ENCODE data around the gene SERTAD2. TPM values are rescaled to one million over a fixed set of nuclear protein-coding genes. Genes with fewer than 3 reads are reported as not detected.

Gene SERTAD2
- total and polyA plus RNA-seq, 2 experiments from 2014 or later, result 6.2 to 6.4 TPM

DNA sequence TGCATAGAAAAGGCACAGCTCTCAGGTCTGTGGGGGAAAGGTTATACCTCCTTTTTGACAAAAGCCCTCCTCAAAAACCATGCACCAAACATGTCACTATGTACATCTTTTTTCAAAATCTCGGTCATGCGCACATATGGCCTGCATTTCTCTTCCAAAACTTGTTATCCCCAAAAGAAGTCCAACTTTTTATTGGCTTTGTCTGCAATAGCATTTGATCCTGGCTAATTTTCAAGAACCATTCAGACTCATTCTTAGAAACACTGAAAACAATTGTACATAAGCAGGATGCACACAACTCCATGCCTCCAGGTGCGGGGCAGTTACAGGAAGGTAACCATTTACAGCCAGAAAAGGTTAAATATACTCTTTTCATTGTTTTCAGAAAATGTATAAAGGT, 21.9 kb downstream of the SERTAD2 start:
- no peak for ATAC-seq
- Mint-ChIP-seq H3K27me3 (ENCODE audit: insufficient read depth, low read depth, poor library complexity) (peaks cover 5% of the 10 kb centered on the region), H3K9me3 (no peaks in the 10 kb centered on the region), H3K4me1 (peaks cover 25% of the 10 kb centered on the region), H3K27ac (no peak overlapping the region), H3K36me3 (ENCODE audit: low read depth) (peaks cover 15% of the 10 kb centered on the region), H3K4me3 (no peak overlapping the region)
- H3K27ac ChIP-seq (ENCODE audit: low read depth), result no peak overlapping the region
- TF ChIP-seq, protein P1, sequence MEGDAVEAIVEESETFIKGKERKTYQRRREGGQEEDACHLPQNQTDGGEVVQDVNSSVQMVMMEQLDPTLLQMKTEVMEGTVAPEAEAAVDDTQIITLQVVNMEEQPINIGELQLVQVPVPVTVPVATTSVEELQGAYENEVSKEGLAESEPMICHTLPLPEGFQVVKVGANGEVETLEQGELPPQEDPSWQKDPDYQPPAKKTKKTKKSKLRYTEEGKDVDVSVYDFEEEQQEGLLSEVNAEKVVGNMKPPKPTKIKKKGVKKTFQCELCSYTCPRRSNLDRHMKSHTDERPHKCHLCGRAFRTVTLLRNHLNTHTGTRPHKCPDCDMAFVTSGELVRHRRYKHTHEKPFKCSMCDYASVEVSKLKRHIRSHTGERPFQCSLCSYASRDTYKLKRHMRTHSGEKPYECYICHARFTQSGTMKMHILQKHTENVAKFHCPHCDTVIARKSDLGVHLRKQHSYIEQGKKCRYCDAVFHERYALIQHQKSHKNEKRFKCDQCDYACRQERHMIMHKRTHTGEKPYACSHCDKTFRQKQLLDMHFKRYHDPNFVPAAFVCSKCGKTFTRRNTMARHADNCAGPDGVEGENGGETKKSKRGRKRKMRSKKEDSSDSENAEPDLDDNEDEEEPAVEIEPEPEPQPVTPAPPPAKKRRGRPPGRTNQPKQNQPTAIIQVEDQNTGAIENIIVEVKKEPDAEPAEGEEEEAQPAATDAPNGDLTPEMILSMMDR (conservative IDR thresholded peaks at IDR 0.05; ENCODE audit: low read depth in 2 of 2), result no peak
- TF ChIP-seq POLR2AphosphoS5 (IDR thresholded peaks at IDR 0.05; ENCODE audit: low read depth) (no peak), EZH2phosphoT487 (IDR thresholded peaks at IDR 0.05; ENCODE audit: unreplicated experiment) (no peak), ZNF114 (CRISPR knock-in tag; IDR thresholded peaks at IDR 0.05) (no peak), CREB1 (CRISPR knock-in tag; IDR thresholded peaks at IDR 0.05; ENCODE audit: low read depth) (no peak), EZH2 (IDR thresholded peaks at IDR 0.05; ENCODE audit: low read depth, unreplicated experiment) (no peak), JUNB (IDR thresholded peaks at IDR 0.05; ENCODE audit: unreplicated experiment) (no peak), STAT1 (IDR thresholded peaks at IDR 0.05; ENCODE audit: unreplicated experiment) (no peak), NANOG (IDR thresholded peaks at IDR 0.05; ENCODE audit: borderline replicate concordance) (no peak), ZNF331 (CRISPR knock-in tag; IDR thresholded peaks at IDR 0.05; ENCODE audit: low read depth) (no peak)
- TF ChIP-seq, protein P2, sequence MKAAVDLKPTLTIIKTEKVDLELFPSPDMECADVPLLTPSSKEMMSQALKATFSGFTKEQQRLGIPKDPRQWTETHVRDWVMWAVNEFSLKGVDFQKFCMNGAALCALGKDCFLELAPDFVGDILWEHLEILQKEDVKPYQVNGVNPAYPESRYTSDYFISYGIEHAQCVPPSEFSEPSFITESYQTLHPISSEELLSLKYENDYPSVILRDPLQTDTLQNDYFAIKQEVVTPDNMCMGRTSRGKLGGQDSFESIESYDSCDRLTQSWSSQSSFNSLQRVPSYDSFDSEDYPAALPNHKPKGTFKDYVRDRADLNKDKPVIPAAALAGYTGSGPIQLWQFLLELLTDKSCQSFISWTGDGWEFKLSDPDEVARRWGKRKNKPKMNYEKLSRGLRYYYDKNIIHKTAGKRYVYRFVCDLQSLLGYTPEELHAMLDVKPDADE (IDR thresholded peaks at IDR 0.05), result no peak
- TF ChIP-seq, protein P3, sequence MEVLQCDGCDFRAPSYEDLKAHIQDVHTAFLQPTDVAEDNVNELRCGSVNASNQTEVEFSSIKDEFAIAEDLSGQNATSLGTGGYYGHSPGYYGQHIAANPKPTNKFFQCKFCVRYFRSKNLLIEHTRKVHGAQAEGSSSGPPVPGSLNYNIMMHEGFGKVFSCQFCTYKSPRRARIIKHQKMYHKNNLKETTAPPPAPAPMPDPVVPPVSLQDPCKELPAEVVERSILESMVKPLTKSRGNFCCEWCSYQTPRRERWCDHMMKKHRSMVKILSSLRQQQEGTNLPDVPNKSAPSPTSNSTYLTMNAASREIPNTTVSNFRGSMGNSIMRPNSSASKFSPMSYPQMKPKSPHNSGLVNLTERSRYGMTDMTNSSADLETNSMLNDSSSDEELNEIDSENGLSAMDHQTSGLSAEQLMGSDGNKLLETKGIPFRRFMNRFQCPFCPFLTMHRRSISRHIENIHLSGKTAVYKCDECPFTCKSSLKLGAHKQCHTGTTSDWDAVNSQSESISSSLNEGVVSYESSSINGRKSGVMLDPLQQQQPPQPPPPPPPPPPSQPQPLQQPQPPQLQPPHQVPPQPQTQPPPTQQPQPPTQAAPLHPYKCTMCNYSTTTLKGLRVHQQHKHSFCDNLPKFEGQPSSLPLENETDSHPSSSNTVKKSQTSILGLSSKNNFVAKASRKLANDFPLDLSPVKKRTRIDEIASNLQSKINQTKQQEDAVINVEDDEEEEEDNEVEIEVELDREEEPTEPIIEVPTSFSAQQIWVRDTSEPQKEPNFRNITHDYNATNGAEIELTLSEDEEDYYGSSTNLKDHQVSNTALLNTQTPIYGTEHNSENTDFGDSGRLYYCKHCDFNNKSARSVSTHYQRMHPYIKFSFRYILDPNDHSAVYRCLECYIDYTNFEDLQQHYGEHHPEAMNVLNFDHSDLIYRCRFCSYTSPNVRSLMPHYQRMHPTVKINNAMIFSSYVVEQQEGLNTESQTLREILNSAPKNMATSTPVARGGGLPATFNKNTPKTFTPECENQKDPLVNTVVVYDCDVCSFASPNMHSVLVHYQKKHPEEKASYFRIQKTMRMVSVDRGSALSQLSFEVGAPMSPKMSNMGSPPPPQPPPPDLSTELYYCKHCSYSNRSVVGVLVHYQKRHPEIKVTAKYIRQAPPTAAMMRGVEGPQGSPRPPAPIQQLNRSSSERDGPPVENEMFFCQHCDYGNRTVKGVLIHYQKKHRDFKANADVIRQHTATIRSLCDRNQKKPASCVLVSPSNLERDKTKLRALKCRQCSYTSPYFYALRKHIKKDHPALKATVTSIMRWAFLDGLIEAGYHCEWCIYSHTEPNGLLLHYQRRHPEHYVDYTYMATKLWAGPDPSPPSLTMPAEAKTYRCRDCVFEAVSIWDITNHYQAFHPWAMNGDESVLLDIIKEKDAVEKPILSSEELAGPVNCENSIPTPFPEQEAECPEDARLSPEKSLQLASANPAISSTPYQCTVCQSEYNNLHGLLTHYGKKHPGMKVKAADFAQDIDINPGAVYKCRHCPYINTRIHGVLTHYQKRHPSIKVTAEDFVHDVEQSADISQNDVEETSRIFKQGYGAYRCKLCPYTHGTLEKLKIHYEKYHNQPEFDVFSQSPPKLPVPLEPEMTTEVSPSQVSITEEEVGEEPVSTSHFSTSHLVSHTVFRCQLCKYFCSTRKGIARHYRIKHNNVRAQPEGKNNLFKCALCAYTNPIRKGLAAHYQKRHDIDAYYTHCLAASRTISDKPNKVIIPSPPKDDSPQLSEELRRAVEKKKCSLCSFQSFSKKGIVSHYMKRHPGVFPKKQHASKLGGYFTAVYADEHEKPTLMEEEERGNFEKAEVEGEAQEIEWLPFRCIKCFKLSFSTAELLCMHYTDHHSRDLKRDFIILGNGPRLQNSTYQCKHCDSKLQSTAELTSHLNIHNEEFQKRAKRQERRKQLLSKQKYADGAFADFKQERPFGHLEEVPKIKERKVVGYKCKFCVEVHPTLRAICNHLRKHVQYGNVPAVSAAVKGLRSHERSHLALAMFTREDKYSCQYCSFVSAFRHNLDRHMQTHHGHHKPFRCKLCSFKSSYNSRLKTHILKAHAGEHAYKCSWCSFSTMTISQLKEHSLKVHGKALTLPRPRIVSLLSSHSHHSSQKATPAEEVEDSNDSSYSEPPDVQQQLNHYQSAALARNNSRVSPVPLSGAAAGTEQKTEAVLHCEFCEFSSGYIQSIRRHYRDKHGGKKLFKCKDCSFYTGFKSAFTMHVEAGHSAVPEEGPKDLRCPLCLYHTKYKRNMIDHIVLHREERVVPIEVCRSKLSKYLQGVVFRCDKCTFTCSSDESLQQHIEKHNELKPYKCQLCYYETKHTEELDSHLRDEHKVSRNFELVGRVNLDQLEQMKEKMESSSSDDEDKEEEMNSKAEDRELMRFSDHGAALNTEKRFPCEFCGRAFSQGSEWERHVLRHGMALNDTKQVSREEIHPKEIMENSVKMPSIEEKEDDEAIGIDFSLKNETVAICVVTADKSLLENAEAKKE (CRISPR knock-in tag; IDR thresholded peaks at IDR 0.05), result no peak
- TF ChIP-seq, protein P4, sequence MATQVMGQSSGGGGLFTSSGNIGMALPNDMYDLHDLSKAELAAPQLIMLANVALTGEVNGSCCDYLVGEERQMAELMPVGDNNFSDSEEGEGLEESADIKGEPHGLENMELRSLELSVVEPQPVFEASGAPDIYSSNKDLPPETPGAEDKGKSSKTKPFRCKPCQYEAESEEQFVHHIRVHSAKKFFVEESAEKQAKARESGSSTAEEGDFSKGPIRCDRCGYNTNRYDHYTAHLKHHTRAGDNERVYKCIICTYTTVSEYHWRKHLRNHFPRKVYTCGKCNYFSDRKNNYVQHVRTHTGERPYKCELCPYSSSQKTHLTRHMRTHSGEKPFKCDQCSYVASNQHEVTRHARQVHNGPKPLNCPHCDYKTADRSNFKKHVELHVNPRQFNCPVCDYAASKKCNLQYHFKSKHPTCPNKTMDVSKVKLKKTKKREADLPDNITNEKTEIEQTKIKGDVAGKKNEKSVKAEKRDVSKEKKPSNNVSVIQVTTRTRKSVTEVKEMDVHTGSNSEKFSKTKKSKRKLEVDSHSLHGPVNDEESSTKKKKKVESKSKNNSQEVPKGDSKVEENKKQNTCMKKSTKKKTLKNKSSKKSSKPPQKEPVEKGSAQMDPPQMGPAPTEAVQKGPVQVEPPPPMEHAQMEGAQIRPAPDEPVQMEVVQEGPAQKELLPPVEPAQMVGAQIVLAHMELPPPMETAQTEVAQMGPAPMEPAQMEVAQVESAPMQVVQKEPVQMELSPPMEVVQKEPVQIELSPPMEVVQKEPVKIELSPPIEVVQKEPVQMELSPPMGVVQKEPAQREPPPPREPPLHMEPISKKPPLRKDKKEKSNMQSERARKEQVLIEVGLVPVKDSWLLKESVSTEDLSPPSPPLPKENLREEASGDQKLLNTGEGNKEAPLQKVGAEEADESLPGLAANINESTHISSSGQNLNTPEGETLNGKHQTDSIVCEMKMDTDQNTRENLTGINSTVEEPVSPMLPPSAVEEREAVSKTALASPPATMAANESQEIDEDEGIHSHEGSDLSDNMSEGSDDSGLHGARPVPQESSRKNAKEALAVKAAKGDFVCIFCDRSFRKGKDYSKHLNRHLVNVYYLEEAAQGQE (IDR thresholded peaks at IDR 0.05; ENCODE audit: unreplicated experiment), result no peak
- peaks cover 7% of the 10 kb centered on the region; the same call in 1 of the 2 replicates for H4K20me1 ChIP-seq (replicated peaks; ENCODE audit: insufficient read depth)
- no peaks in the 10 kb centered on the region for H3K27me3 ChIP-seq (ENCODE audit: insufficient read depth)
- no peak overlapping the region for H3K4me2 ChIP-seq
- no peaks in the 10 kb centered on the region for H3K36me3 ChIP-seq (ENCODE audit: insufficient read depth)
- H3F3A ChIP-seq (replicated peaks; ENCODE audit: low read depth), result no peaks in the 10 kb centered on the region
- no peak overlapping the region for H2AFZ ChIP-seq
- no peaks in the 10 kb centered on the region for H3K9me2 ChIP-seq (ENCODE audit: insufficient read depth)
- no peaks in the 10 kb centered on the region; the same call in 1 of the 2 replicates for H3K79me2 ChIP-seq (replicated peaks; ENCODE audit: insufficient read depth)
- peaks cover 19% of the 10 kb centered on the region for H3K4me1 ChIP-seq (ENCODE audit: insufficient read depth)
- no peak overlapping the region for H3K4me3 ChIP-seq
- DNase-seq (ENCODE audit: low spot score), result no peak

All from GM23338 (cell line).